Measurements from ENCODE around the gene CCDC191.

CCDC191 gene

DNA sequence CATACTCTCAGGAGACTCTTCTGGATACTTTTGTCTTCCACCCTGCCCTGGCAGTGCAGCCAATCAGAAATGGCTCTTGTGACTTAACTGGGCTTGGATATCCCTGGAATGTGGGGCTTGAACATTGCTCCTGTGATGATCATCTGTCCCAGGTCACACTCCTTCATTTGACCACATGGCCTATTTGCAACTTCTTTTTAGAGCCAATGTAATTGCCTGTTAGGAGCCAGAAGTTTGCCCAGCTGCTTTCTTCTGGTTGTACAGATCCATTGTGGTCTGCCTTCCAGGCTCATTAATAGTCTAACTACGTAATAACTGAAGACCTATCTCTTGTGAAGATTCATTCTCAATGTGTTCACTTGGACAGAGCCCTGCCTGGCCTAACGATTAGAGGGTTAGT is 30.0 kb upstream of the CCDC191 start:
- no peak overlapping the region for H3K4me3 ChIP-seq (ENCODE audit: low read depth in 1 of 2, low read length in 2 of 2)
- H3K36me3 ChIP-seq (ENCODE audit: control insufficient read depth in 1 of 2, insufficient read depth in 2 of 2, low read length in 2 of 2), result peaks cover 11 to 39% of the 10 kb centered on the region in 2 donors
- H3K9ac ChIP-seq (ENCODE audit: low read depth in 1 of 2, low read length in 2 of 2), result no peak overlapping the region
- no peaks in the 10 kb centered on the region for H3K9me3 ChIP-seq (ENCODE audit: control insufficient read depth in 1 of 2, low read length in 2 of 2)
- H3K27ac ChIP-seq (ENCODE audit: low read depth, low read length), result no peak overlapping the region
- H3K4me1 ChIP-seq (ENCODE audit: control insufficient read depth in 1 of 2, insufficient read depth in 2 of 2, low read length in 2 of 2), result no peaks in the 10 kb centered on the region
- no peaks in the 10 kb centered on the region for H3K27me3 ChIP-seq (ENCODE audit: control insufficient read depth in 1 of 2, insufficient read depth in 2 of 2, low read length in 2 of 2)

DNA sequence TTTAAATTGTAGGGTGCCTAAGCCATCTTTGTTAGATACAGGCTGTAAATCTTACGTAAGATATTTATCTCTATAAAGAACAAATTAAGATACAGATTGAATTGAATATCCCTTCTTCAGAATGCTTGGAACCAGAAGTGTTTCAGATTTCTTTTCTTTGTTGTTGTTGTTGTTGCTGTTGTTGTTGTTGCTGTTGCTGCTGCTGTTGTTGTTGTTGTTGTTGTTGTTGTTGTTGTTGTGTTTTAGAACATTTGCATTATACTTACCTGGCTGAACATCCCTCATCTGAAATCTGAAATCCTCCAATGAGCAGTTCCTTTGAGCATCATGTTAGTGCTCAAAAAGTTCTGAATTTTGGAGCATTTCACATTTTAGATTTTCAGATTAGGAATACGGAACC is 26.8 kb upstream of the CCDC191 start:
- Histone ChIP-seq H3K9me3 (ENCODE audit: control insufficient read depth in 1 of 2, low read length in 2 of 2) (no peaks in the 10 kb centered on the region), H3K36me3 (ENCODE audit: control insufficient read depth in 1 of 2, insufficient read depth in 2 of 2, low read length in 2 of 2) (peaks cover 16 to 67% of the 10 kb centered on the region in 2 donors), H3K9ac (ENCODE audit: low read depth in 1 of 2, low read length in 2 of 2) (no peak overlapping the region), H3K4me3 (ENCODE audit: low read depth in 1 of 2, low read length in 2 of 2) (no peak overlapping the region), H3K4me1 (ENCODE audit: control insufficient read depth in 1 of 2, insufficient read depth in 2 of 2, low read length in 2 of 2) (no peaks in the 10 kb centered on the region), H3K27ac (ENCODE audit: low read depth, low read length) (no peak overlapping the region), H3K27me3 (ENCODE audit: control insufficient read depth in 1 of 2, insufficient read depth in 2 of 2, low read length in 2 of 2) (no peaks in the 10 kb centered on the region)

DNA sequence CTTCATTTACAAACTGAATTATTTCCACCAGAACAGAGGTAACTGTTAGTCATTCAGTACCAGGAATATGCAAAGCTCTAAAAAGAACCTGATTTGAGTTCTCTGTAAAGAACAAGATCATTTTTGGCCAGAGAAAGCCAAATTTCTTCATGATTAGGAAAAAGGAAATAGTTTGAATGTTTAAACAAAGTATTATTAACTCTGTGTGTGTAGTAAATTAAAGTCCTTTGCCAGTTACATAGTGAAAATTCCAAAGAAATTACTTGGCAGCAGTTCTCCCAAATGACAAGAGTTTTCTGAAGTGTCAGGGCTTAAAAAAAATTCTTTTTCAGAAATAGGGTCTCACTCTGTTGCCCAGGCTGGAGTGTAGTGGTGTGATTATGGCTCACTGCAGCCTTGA is 24.7 kb upstream of the CCDC191 start:
- Histone ChIP-seq H3K36me3 (ENCODE audit: control insufficient read depth in 1 of 2, insufficient read depth in 2 of 2, low read length in 2 of 2) (peaks cover 26 to 70% of the 10 kb centered on the region in 2 donors), H3K27ac (ENCODE audit: low read depth, low read length) (no peak overlapping the region), H3K27me3 (ENCODE audit: control insufficient read depth in 1 of 2, insufficient read depth in 2 of 2, low read length in 2 of 2) (no peaks in the 10 kb centered on the region)

DNA sequence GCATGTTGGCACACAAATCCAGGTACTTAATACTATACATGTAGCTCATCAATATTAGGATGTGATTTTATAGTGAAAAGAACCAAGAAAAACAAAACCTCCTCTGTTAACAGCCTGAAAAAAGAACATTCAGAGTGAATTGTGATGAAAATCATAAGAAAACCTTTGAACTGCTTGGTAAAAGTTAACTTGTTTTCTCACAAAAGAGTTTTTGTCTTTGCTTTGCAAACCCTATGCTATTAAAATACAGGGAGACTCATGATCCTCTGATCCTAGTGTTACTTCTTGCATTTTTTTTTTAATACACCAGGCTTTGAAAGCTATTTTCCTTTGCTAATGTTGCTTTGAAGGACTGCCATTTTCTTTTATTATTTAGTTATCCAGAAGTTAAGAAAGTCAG is 23.9 kb upstream of the CCDC191 start:
- Histone ChIP-seq H3K9me3 (ENCODE audit: control insufficient read depth in 1 of 2, low read length in 2 of 2) (no peaks in the 10 kb centered on the region), H3K9ac (ENCODE audit: low read depth in 1 of 2, low read length in 2 of 2) (no peak overlapping the region), H3K4me1 (ENCODE audit: control insufficient read depth in 1 of 2, insufficient read depth in 2 of 2, low read length in 2 of 2) (no peaks in the 10 kb centered on the region), H3K4me3 (ENCODE audit: low read depth in 1 of 2, low read length in 2 of 2) (no peak overlapping the region), H3K27ac (ENCODE audit: low read depth, low read length) (no peak overlapping the region), H3K36me3 (ENCODE audit: control insufficient read depth in 1 of 2, insufficient read depth in 2 of 2, low read length in 2 of 2) (peaks cover 21 to 71% of the 10 kb centered on the region in 2 donors), H3K27me3 (ENCODE audit: control insufficient read depth in 1 of 2, insufficient read depth in 2 of 2, low read length in 2 of 2) (no peaks in the 10 kb centered on the region)

More for the DNA sequence above, 24.7 kb upstream of the CCDC191 start:
- Histone ChIP-seq H3K9me3 (ENCODE audit: control insufficient read depth in 1 of 2, low read length in 2 of 2) (no peaks in the 10 kb centered on the region), H3K9ac (ENCODE audit: low read depth in 1 of 2, low read length in 2 of 2) (no peak overlapping the region), H3K4me1 (ENCODE audit: control insufficient read depth in 1 of 2, insufficient read depth in 2 of 2, low read length in 2 of 2) (no peaks in the 10 kb centered on the region), H3K4me3 (ENCODE audit: low read depth in 1 of 2, low read length in 2 of 2) (no peak overlapping the region)

DNA sequence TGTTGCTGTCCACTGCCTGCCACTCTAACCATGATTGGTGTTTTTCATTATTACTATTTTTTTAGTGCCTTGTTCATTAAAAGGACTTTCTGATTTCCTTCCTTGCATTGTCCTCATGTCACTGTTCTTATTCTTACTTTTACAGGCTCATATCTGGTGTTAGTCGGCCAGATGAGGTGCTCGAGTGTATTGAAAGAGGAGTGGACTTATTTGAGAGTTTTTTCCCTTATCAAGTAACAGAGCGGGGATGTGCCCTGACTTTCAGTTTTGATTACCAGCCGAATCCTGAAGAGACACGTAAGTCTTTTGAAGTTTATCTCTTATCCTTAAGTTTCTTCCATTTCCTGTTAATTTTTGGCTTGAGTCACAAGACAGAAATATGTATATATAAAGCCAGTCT is 23.4 kb upstream of the CCDC191 start:
- Histone ChIP-seq H3K9me3 (ENCODE audit: control insufficient read depth in 1 of 2, low read length in 2 of 2) (no peaks in the 10 kb centered on the region), H3K27ac (ENCODE audit: low read depth, low read length) (no peak overlapping the region)

DNA sequence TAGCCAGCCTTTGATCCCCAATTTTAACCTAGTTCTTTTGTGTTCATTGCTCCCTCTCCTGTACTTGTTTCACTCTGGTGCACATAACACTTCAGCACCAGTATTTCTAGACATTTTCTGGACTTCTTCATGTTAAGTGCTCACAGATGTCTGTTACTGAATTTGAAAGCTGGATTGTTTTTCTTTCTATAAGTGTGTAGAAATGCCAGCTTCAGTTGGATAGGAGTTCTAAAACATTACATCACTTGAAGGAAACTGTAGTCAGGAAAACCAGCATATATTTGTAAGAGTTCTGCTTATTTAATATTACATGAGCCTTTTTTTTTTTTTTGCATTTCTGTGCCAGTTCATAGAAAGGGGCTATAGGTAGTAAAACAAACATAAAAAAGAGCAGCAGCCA is 21.8 kb upstream of the CCDC191 start:
- Histone ChIP-seq H3K9ac (ENCODE audit: low read depth in 1 of 2, low read length in 2 of 2) (no peak overlapping the region), H3K4me3 (ENCODE audit: low read depth in 1 of 2, low read length in 2 of 2) (no peak overlapping the region), H3K27ac (ENCODE audit: low read depth, low read length) (no peak overlapping the region), H3K9me3 (ENCODE audit: control insufficient read depth in 1 of 2, low read length in 2 of 2) (no peaks in the 10 kb centered on the region), H3K36me3 (ENCODE audit: control insufficient read depth in 1 of 2, insufficient read depth in 2 of 2, low read length in 2 of 2) (peaks cover 26 to 83% of the 10 kb centered on the region in 2 donors), H3K27me3 (ENCODE audit: control insufficient read depth in 1 of 2, insufficient read depth in 2 of 2, low read length in 2 of 2) (no peaks in the 10 kb centered on the region), H3K4me1 (ENCODE audit: control insufficient read depth in 1 of 2, insufficient read depth in 2 of 2, low read length in 2 of 2) (no peaks in the 10 kb centered on the region)

More for the DNA sequence above, 23.4 kb upstream of the CCDC191 start:
- Histone ChIP-seq H3K27me3 (ENCODE audit: control insufficient read depth in 1 of 2, insufficient read depth in 2 of 2, low read length in 2 of 2) (no peaks in the 10 kb centered on the region), H3K36me3 (ENCODE audit: control insufficient read depth in 1 of 2, insufficient read depth in 2 of 2, low read length in 2 of 2) (peaks cover 21 to 74% of the 10 kb centered on the region in 2 donors), H3K4me3 (ENCODE audit: low read depth in 1 of 2, low read length in 2 of 2) (no peak overlapping the region), H3K4me1 (ENCODE audit: control insufficient read depth in 1 of 2, insufficient read depth in 2 of 2, low read length in 2 of 2) (no peaks in the 10 kb centered on the region), H3K9ac (ENCODE audit: low read depth in 1 of 2, low read length in 2 of 2) (no peak overlapping the region)

DNA sequence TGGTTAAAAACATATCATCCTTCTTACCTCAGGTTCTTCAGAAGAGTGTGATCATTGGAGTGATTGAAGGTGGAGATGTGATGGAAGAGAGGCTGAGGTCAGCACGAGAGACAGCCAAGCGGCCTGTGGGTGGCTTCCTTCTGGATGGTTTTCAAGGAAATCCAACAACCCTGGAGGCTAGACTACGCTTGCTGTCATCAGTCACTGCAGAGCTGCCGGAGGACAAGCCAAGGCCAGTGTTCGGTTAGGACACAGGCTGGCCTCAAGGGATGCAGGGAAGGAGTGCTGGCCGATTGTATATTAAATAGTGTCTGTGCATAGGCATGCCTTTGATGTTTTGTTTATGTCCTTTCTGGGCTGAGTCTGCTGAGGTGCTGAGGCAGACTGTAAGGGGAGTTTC is 20.4 kb upstream of the CCDC191 start:
- no peaks in the 10 kb centered on the region for H3K4me1 ChIP-seq (ENCODE audit: control insufficient read depth in 1 of 2, insufficient read depth in 2 of 2, low read length in 2 of 2)
- peaks cover 34 to 89% of the 10 kb centered on the region in 2 donors for H3K36me3 ChIP-seq (ENCODE audit: control insufficient read depth in 1 of 2, insufficient read depth in 2 of 2, low read length in 2 of 2)
- H3K27me3 ChIP-seq (ENCODE audit: control insufficient read depth in 1 of 2, insufficient read depth in 2 of 2, low read length in 2 of 2), result no peaks in the 10 kb centered on the region
- H3K27ac ChIP-seq (ENCODE audit: low read depth, low read length), result no peak overlapping the region
- H3K9me3 ChIP-seq (ENCODE audit: control insufficient read depth in 1 of 2, low read length in 2 of 2), result no peaks in the 10 kb centered on the region
- no peak overlapping the region for H3K9ac ChIP-seq (ENCODE audit: low read depth in 1 of 2, low read length in 2 of 2)
- H3K4me3 ChIP-seq (ENCODE audit: low read depth in 1 of 2, low read length in 2 of 2), result no peak overlapping the region

DNA sequence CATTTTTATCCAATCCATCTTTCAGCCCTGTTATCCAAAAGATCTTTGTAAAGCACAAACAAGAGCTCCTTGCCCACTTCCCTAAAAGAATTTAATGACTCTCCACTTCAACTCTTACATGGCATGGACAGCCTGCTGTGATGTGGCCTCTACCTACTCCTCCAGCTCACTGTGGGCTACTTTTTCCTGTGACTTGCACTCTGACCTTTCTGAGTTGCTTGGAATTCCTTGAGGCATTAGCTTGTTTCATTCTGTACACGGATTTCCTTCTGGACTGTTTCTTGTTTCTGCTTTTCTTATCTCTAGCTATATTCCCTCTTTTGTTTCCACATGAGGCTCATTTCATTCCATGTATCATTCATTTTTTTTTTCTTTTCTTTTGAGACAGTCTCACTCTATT is 15.5 kb upstream of the CCDC191 start:
- Histone ChIP-seq H3K27ac (ENCODE audit: low read depth, low read length) (no peak overlapping the region), H3K9me3 (ENCODE audit: control insufficient read depth in 1 of 2, low read length in 2 of 2) (no peaks in the 10 kb centered on the region), H3K27me3 (ENCODE audit: control insufficient read depth in 1 of 2, insufficient read depth in 2 of 2, low read length in 2 of 2) (no peaks in the 10 kb centered on the region), H3K4me1 (ENCODE audit: control insufficient read depth in 1 of 2, insufficient read depth in 2 of 2, low read length in 2 of 2) (no peaks in the 10 kb centered on the region), H3K9ac (ENCODE audit: low read depth in 1 of 2, low read length in 2 of 2) (no peak overlapping the region), H3K4me3 (ENCODE audit: low read depth in 1 of 2, low read length in 2 of 2) (no peak overlapping the region), H3K36me3 (ENCODE audit: control insufficient read depth in 1 of 2, insufficient read depth in 2 of 2, low read length in 2 of 2) (peaks cover 28 to 79% of the 10 kb centered on the region in 2 donors)

DNA sequence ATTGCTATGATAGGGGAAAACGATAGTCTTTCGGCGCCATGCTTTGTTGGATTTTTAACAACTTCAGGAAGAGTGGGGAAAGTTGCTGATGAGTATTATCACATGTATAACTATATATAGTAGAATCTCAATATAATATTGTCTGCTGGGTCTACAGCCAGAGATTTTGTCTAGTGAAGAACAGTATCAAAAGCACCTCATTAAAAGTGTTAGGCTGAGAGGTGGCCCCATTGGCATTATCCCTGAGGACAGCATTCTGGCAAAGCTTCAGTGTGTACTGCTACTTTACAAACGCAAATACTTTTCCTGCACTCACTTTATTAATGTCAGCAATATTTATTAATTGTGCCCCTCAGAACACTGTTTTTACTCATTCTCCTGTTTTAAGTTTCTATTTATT is 12.0 kb upstream of the CCDC191 start:
- Histone ChIP-seq H3K4me1 (ENCODE audit: control insufficient read depth in 1 of 2, insufficient read depth in 2 of 2, low read length in 2 of 2) (no peaks in the 10 kb centered on the region), H3K9ac (ENCODE audit: low read depth in 1 of 2, low read length in 2 of 2) (no peak overlapping the region), H3K27me3 (ENCODE audit: control insufficient read depth in 1 of 2, insufficient read depth in 2 of 2, low read length in 2 of 2) (no peaks in the 10 kb centered on the region), H3K9me3 (ENCODE audit: control insufficient read depth in 1 of 2, low read length in 2 of 2) (no peaks in the 10 kb centered on the region), H3K27ac (ENCODE audit: low read depth, low read length) (no peak overlapping the region), H3K4me3 (ENCODE audit: low read depth in 1 of 2, low read length in 2 of 2) (no peak overlapping the region), H3K36me3 (ENCODE audit: control insufficient read depth in 1 of 2, insufficient read depth in 2 of 2, low read length in 2 of 2) (peaks cover 24 to 59% of the 10 kb centered on the region in 2 donors)

DNA sequence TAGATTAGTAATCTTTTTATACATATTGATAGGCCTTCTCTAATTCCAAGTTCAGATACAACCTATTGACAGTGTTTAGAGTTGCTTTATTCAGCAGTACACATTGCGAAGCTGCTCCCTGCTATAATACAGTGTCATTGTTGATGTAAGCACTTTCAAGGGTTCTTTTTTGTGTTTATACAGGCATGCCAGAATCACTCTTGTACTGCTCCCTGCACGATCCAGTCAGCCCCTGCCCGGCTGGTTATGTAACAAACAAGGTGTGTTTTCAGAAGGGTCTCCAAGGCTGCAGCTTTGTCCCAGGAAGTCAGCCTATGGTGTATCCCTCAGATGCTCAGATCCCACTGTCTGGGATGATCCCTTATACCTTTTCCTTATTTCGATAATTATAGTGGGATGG is 11.5 kb upstream of the CCDC191 start:
- Histone ChIP-seq H3K4me1 (ENCODE audit: control insufficient read depth in 1 of 2, insufficient read depth in 2 of 2, low read length in 2 of 2) (no peaks in the 10 kb centered on the region), H3K36me3 (ENCODE audit: control insufficient read depth in 1 of 2, insufficient read depth in 2 of 2, low read length in 2 of 2) (peaks cover 21 to 55% of the 10 kb centered on the region in 2 donors), H3K9ac (ENCODE audit: low read depth in 1 of 2, low read length in 2 of 2) (no peak overlapping the region), H3K27ac (ENCODE audit: low read depth, low read length) (no peak overlapping the region), H3K4me3 (ENCODE audit: low read depth in 1 of 2, low read length in 2 of 2) (no peak overlapping the region), H3K27me3 (ENCODE audit: control insufficient read depth in 1 of 2, insufficient read depth in 2 of 2, low read length in 2 of 2) (no peaks in the 10 kb centered on the region), H3K9me3 (ENCODE audit: control insufficient read depth in 1 of 2, low read length in 2 of 2) (no peaks in the 10 kb centered on the region)

Data from duodenal mucosa (tissue), 2 donors.